Right lobe of liver (tissue), 6 donors: ENCODE measurements around the gene CACNA1C. TPM values are rescaled to one million over a fixed set of nuclear protein-coding genes. Genes with fewer than 3 reads are reported as not detected.

Source experiments
- ATAC-seq, 4 donors: fragments of 200-7000 bp; cut with Tn5 transposase; one replicate each; pipeline ENCODE4 v1.9.1; 2020; ENCODE audit warnings: mild to moderate bottlenecking in 4 of 4, moderate library complexity in 4 of 4
- DNase-seq, 3 donors: peaks; one replicate each; pipeline ENCODE4 v3.0.0-alpha.2; 2020
- H3K27ac ChIP-seq, 3 donors: fragments of 200-600 bp; one replicate each; pipeline ENCODE4 v1.8.0; 2022
- H3K27me3 ChIP-seq, 2 donors: fragments of 200-600 bp; one replicate each; pipeline ENCODE4 v1.8.0; 2022
- H3K36me3 ChIP-seq, 4 donors: fragments of 200-600 bp; sonication (generic) in 1 of 4; one replicate each; pipeline versions ENCODE4 v1.5.1 to v1.8.0; 2017 to 2022; ENCODE audit warnings: control low read depth in 1 of 4
- H3K4me1 ChIP-seq, 4 donors: fragments of 200-600 bp; sonication (generic) in 1 of 4; one replicate each; pipeline versions ENCODE4 v1.5.1 to v1.8.0; 2017 to 2022; ENCODE audit warnings: control low read depth in 1 of 4
- H3K4me3 ChIP-seq, 3 donors: fragments of 200-600 bp; one replicate each; pipeline ENCODE4 v1.8.0; 2022
- H3K9me3 ChIP-seq, 4 donors: fragments of 200-600 bp; sonication (generic) in 1 of 4; one replicate each; pipeline versions ENCODE4 v1.5.1 to v1.8.0; 2017 to 2022; ENCODE audit warnings: control low read depth in 1 of 4
- CTCF ChIP-seq, 4 donors: fragments of 200-600 bp in 3 of 4; fragments of 450-650 bp in 1 of 4; IDR thresholded peaks; one replicate each; pipeline versions ENCODE4 v1.5.1 to v1.8.0; 2016 to 2022; ENCODE audit warnings: antibody characterized with exemption in 4 of 4, mild to moderate bottlenecking in 2 of 4
- POLR2A ChIP-seq: fragments of 450-650 bp; IDR thresholded peaks from one replicate; pipeline ENCODE4 v1.6.1; 2017; ENCODE audit warnings: antibody characterized with exemption, mild to moderate bottlenecking
- WGBS: methylation state at CpG from one replicate; pipeline ENCODE4 v1.1.6; 2018; ENCODE audit warnings: low coverage, low lambda C conversion rate; ENCODE audit not compliant: insufficient coverage; ENCODE audit errors: missing lambda C conversion rate; 5-methylcytosine and 5-hydroxymethylcytosine counted together
- intact Hi-C, 2 donors: fragments of 100-400 bp; cut with DNase I; formaldehyde crosslinking; loops; one replicate each; pipeline versions ENCODE4 v1.11.2 to v1.14.1; 2022
- total RNA-seq, 6 experiments: library from RNA; depleted of rRNA in 2 of 6; stranded (reverse); fragments of >200 nt in 2 of 6; fragmentation: NEBNext Ultra II Directional in 3 of 6; extraction: Animal tissue kit (Norgen Biotek cat#: 25700) in 3 of 6; gene quantifications; one replicate each; pipeline versions ENCODE4 v1.1.0 to v1.2.4, GENCODE V29; 2016 to 2023
- donor health status: DM: no; HTN: yes; CAD: no.
- donor health status: DM: no; HTN: no; CAD: no.
- donor health status: DM: no; HTN: no; CAD: no.
- donor health status: DM: no; HTN: yes; CAD: no.
- donor health status: DM: no; HTN: yes; CAD: no.

Gene CACNA1C
- total RNA-seq, 6 experiments from 2014 or later = 0.18 to 1.0 (median 0.57) TPM

GRCh38 chr12:2261708-2262107 lies 208.9 kb downstream of the CACNA1C start:
- WGBS = no CpG with 5 or more reads among the region's 1 CpG
- ATAC-seq (no peak), DNase-seq (no peak)
- Histone ChIP-seq H3K9me3 (no peaks in the 10 kb centered on the region), H3K27me3 (no peaks in the 10 kb centered on the region), H3K27ac (no peak overlapping the region), H3K4me1 (peaks cover 0 to 5% (median 2%) of the 10 kb centered on the region in 4 donors), H3K4me3 (no peak overlapping the region), H3K36me3 (no peaks in the 10 kb centered on the region)
- TF ChIP-seq POLR2A = no peak
- no peak for TF ChIP-seq CTCF (IDR thresholded peaks at IDR 0.05)
- intact Hi-C loops = no loop called here

DNA sequence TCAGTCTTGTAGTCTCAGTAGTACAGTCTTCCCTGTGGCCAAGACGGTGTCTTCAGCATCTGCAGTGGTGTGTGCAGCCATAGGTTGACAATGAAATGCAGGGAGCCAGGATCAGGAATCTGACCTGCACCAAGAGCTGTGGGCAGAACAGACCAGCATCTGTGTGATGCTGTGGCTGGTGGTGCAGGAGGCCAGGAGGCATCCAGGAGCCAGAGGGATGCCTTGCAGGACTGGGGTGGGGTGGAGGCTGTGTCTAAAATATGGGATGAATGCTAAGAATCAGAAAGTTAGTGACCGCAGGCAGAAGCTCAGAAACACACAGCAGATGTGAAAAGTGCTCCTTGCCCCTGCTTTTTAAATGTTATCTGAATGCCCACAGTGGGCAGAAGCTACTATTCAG lies 209.7 kb downstream of the CACNA1C start:
- H3K36me3 ChIP-seq = no peaks in the 10 kb centered on the region
- WGBS = 75% methylated on average over 2 of the region's 2 CpGs
- no peak for ATAC-seq
- H3K9me3 ChIP-seq = no peaks in the 10 kb centered on the region
- no peak overlapping the region for H3K27ac ChIP-seq
- H3K4me3 ChIP-seq = no peak overlapping the region
- H3K27me3 ChIP-seq = no peaks in the 10 kb centered on the region
- no peak for TF ChIP-seq POLR2A
- no peak for TF ChIP-seq CTCF (IDR thresholded peaks at IDR 0.05)
- intact Hi-C loops = no loop called here
- DNase-seq = no peak
- H3K4me1 ChIP-seq = peaks cover 0 to 10% (median 3%) of the 10 kb centered on the region in 4 donors

- TF ChIP-seq CTCF (IDR thresholded peaks at IDR 0.05) (no peak), POLR2A (no peak)
- H3K36me3 ChIP-seq = no peaks in the 10 kb centered on the region
- DNase-seq (no peak), ATAC-seq (no peak)
- no peak overlapping the region for H3K27ac ChIP-seq
- 80% methylated on average over 1 of the region's 4 CpGs for WGBS
- H3K4me1 ChIP-seq = peaks cover 0 to 10% (median 3%) of the 10 kb centered on the region in 4 donors
- intact Hi-C loops = no loop called here
- no peaks in the 10 kb centered on the region for H3K27me3 ChIP-seq
- H3K9me3 ChIP-seq = no peaks in the 10 kb centered on the region
- H3K4me3 ChIP-seq = no peak overlapping the region
These were observed 211.1 kb downstream of the CACNA1C start for GRCh38 chr12:2263901-2264300.

- ATAC-seq (peak in 1 of 4 donors; percentile 14), DNase-seq (no peak)
- H3K27ac ChIP-seq = no peak overlapping the region
These were observed 212.0 kb downstream of the CACNA1C start for GRCh38 chr12:2264651-2265232.

More at GRCh38 chr12:2264651-2265232, 212.0 kb downstream of the CACNA1C start:
- Histone ChIP-seq H3K4me1 (peaks cover 0 to 10% (median 3%) of the 10 kb centered on the region in 4 donors), H3K36me3 (no peaks in the 10 kb centered on the region), H3K9me3 (no peaks in the 10 kb centered on the region), H3K27me3 (no peaks in the 10 kb centered on the region), H3K4me3 (no peak overlapping the region)
- 50% methylated on average over 6 of the region's 6 CpGs for WGBS
- no peak for TF ChIP-seq POLR2A
- TF ChIP-seq CTCF (IDR thresholded peaks at IDR 0.05) = no peak
- intact Hi-C loops = no loop called here
